ENCODE data around the gene PRPSAP1. TPM values are rescaled to one million over a fixed set of nuclear protein-coding genes. Genes with fewer than 3 reads are reported as not detected.

Gene PRPSAP1
- total RNA-seq, 4 donors from 2014 or later, result 133 to 198 (median 167) TPM

- intact Hi-C loops (cut with DNase I), result loop anchor here (5.0 to 10.0 kb wide), 2 partner anchors 95 to 273 kb away; partner anchors contain the start of gene CDK3
- peaks cover 8 to 30% of the 10 kb centered on the region in 2 donors for H3K4me1 ChIP-seq
- no peak overlapping the region for H3K4me3 ChIP-seq (replicated peaks in 1 of 3)
- H3K36me3 ChIP-seq, result no peaks in the 10 kb centered on the region
- H3K27me3 ChIP-seq, result no peaks in the 10 kb centered on the region
- DNase-seq, result no peak
- H3K27ac ChIP-seq, result no peak overlapping the region
- TF ChIP-seq CTCF (IDR thresholded peaks at IDR 0.05) (no peak), POLR2A (IDR thresholded peaks at IDR 0.05) (no peak)
- H3K9me3 ChIP-seq, result no peaks in the 10 kb centered on the region
- WGBS, 2 donors, result 94 to 95% methylated on average over 25 to 28 of the region's 31 CpGs
These were observed 76.1 kb downstream of the PRPSAP1 start for GRCh38 chr17:76277300-76278267.

GRCh38 chr17:76276461-76277299, 77.0 kb downstream of the PRPSAP1 start:
- Histone ChIP-seq H3K4me1 (peaks cover 17 to 30% of the 10 kb centered on the region in 2 donors), H3K4me3 (replicated peaks in 1 of 3) (no peak overlapping the region), H3K9me3 (no peaks in the 10 kb centered on the region), H3K36me3 (no peaks in the 10 kb centered on the region), H3K27me3 (no peaks in the 10 kb centered on the region), H3K27ac (no peak overlapping the region)
- no peak for DNase-seq
- no peak for TF ChIP-seq POLR2A (IDR thresholded peaks at IDR 0.05)
- TF ChIP-seq CTCF (IDR thresholded peaks at IDR 0.05), result no peak
- intact Hi-C loops (cut with DNase I), result loop anchor here (5.0 to 10.0 kb wide), 2 partner anchors 94 to 272 kb away; partner anchors contain the start of gene CDK3
- WGBS, 2 donors, result 90 to 91% methylated on average over 18 to 19 of the region's 19 CpGs

- Histone ChIP-seq H3K9me3 (no peaks in the 10 kb centered on the region), H3K36me3 (no peaks in the 10 kb centered on the region), H3K27ac (no peak overlapping the region), H3K4me3 (replicated peaks in 1 of 3) (no peak overlapping the region), H3K4me1 (peaks cover 23 to 35% of the 10 kb centered on the region in 2 donors), H3K27me3 (no peaks in the 10 kb centered on the region)
- intact Hi-C loops (cut with DNase I), result loop anchor here (5.0 to 10.0 kb wide), 2 partner anchors 94 to 271 kb away; partner anchors contain the start of gene CDK3
- DNase-seq, result no peak
- 86 to 94% methylated on average over 10 to 11 of the region's 11 CpGs for WGBS, 2 donors
- TF ChIP-seq POLR2A (IDR thresholded peaks at IDR 0.05), result no peak
- TF ChIP-seq CTCF (IDR thresholded peaks at IDR 0.05), result no peak
These were observed 77.7 kb downstream of the PRPSAP1 start for GRCh38 chr17:76276069-76276431.

- WGBS, 2 donors, result 97 to 99% methylated on average over 10 to 14 of the region's 22 CpGs
- DNase-seq, result no peak
These were observed 78.2 kb downstream of the PRPSAP1 start for GRCh38 chr17:76275382-76276068.

More at GRCh38 chr17:76275382-76276068, 78.2 kb downstream of the PRPSAP1 start:
- no peaks in the 10 kb centered on the region for H3K27me3 ChIP-seq
- peak overlapping the region in 1 of 3 donors; percentile 33 for H3K27ac ChIP-seq
- H3K9me3 ChIP-seq, result no peaks in the 10 kb centered on the region
- peaks cover 23 to 39% of the 10 kb centered on the region in 2 donors for H3K4me1 ChIP-seq
- intact Hi-C loops (cut with DNase I), result loop anchor here (5.0 to 10.0 kb wide), 2 partner anchors 93 to 271 kb away; partner anchors contain the start of gene CDK3
- no peak overlapping the region for H3K4me3 ChIP-seq (replicated peaks in 1 of 3)
- no peak for TF ChIP-seq POLR2A (IDR thresholded peaks at IDR 0.05)
- no peak for TF ChIP-seq CTCF (IDR thresholded peaks at IDR 0.05)
- peaks cover 2% of the 10 kb centered on the region in 2 donors for H3K36me3 ChIP-seq
